MM.1S (cell line): Measurements from ENCODE around the gene TTL.

ENCODE experiments used
- EZH2 ChIP-seq: fragments of 300-600 bp; sonication (generic); optimal IDR thresholded peaks from 2 replicates; pipeline ENCODE3; 2017; ENCODE audit warnings: low read depth, mild to moderate bottlenecking, antibody characterized with exemption, low read length, mixed read lengths
- TF ChIP-seq, protein P1 (sequence below): fragments of 300-600 bp; sonication (generic); IDR thresholded peaks from 2 replicates; pipeline ENCODE4 v1.5.1; 2016; ENCODE audit warnings: antibody characterized with exemption, low read length, mixed read lengths

GRCh38 chr2:112572005-112572404, 90.0 kb downstream of the TTL start:
- TF ChIP-seq, protein P1, sequence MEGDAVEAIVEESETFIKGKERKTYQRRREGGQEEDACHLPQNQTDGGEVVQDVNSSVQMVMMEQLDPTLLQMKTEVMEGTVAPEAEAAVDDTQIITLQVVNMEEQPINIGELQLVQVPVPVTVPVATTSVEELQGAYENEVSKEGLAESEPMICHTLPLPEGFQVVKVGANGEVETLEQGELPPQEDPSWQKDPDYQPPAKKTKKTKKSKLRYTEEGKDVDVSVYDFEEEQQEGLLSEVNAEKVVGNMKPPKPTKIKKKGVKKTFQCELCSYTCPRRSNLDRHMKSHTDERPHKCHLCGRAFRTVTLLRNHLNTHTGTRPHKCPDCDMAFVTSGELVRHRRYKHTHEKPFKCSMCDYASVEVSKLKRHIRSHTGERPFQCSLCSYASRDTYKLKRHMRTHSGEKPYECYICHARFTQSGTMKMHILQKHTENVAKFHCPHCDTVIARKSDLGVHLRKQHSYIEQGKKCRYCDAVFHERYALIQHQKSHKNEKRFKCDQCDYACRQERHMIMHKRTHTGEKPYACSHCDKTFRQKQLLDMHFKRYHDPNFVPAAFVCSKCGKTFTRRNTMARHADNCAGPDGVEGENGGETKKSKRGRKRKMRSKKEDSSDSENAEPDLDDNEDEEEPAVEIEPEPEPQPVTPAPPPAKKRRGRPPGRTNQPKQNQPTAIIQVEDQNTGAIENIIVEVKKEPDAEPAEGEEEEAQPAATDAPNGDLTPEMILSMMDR = no peak
- no peak for TF ChIP-seq EZH2
